ENCODE measurements around the gene KLHL40. TPM values are rescaled to one million over a fixed set of nuclear protein-coding genes. Genes with fewer than 3 reads are reported as not detected.

Gene KLHL40
- total and polyA plus RNA-seq, 11 donors = 0.19 to 6.8 (median 0.73) TPM; not detected in 1

DNA sequence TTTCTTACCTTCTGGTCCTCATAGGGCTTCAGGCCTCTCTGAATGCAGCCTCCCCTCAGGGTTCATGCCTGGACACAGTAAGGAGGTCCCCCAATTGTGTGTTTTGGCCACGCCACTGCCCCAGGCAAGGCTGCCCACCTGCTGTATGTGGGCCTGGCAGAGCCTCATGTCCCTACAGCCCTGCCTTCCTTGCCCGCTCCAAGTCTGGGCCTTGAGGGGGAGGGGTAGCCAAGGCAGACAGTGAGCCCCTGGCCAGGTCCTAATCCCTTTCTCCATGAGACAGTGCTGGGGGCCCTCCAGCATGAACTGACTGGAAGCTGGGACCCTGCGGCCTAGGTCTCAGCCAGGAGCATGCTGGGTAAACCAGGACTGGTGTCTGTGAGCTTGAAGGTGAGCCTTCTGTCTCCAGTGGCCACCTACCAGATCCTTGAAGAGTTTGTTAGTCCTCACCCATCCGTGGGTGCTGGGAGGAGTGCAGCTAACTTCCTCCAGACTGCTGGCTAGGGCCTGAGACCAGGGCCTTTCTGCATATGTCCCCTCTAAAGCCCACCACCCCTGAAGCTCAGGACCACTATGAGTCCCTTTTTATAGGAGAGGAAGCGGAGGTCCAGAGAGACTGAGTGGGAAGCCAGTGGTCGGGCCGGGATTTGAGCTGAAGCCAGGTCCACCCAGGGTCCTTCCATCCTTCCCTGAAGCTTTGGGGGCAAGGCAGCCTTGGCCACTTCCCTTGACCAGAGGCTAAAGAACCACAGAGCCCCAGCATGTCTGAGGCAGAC is 23.1 kb upstream of the KLHL40 start:
- WGBS, 4 donors = 75 to 86% (median 82%) methylated on average over 6 to 7 of the region's 7 CpGs
- TF ChIP-seq, protein P1, sequence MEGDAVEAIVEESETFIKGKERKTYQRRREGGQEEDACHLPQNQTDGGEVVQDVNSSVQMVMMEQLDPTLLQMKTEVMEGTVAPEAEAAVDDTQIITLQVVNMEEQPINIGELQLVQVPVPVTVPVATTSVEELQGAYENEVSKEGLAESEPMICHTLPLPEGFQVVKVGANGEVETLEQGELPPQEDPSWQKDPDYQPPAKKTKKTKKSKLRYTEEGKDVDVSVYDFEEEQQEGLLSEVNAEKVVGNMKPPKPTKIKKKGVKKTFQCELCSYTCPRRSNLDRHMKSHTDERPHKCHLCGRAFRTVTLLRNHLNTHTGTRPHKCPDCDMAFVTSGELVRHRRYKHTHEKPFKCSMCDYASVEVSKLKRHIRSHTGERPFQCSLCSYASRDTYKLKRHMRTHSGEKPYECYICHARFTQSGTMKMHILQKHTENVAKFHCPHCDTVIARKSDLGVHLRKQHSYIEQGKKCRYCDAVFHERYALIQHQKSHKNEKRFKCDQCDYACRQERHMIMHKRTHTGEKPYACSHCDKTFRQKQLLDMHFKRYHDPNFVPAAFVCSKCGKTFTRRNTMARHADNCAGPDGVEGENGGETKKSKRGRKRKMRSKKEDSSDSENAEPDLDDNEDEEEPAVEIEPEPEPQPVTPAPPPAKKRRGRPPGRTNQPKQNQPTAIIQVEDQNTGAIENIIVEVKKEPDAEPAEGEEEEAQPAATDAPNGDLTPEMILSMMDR (IDR thresholded peaks at IDR 0.05) = no peak
- no peak for TF ChIP-seq POLR2A (IDR thresholded peaks at IDR 0.05)
- ATAC-seq = no peak
- Histone ChIP-seq H3K27ac (peak overlapping the region in 1 of 12 donors; percentile 98), H3K4me3 (no peak overlapping the region), H3K27me3 (no peaks in the 10 kb centered on the region), H3K36me3 (peaks cover 0 to 22% (median 13%) of the 10 kb centered on the region in 9 donors), H3K9me3 (no peaks in the 10 kb centered on the region), H3K4me1 (peaks cover 0 to 66% (median 35%) of the 10 kb centered on the region in 12 donors)
- DNase-seq = no peak
- intact Hi-C loops (cut with DNase I) = loop anchor here in 2 of 10 donors (5.0 kb wide), 2 partner anchors 80 to 85 kb away; no protein-coding TSS in a partner anchor

DNA sequence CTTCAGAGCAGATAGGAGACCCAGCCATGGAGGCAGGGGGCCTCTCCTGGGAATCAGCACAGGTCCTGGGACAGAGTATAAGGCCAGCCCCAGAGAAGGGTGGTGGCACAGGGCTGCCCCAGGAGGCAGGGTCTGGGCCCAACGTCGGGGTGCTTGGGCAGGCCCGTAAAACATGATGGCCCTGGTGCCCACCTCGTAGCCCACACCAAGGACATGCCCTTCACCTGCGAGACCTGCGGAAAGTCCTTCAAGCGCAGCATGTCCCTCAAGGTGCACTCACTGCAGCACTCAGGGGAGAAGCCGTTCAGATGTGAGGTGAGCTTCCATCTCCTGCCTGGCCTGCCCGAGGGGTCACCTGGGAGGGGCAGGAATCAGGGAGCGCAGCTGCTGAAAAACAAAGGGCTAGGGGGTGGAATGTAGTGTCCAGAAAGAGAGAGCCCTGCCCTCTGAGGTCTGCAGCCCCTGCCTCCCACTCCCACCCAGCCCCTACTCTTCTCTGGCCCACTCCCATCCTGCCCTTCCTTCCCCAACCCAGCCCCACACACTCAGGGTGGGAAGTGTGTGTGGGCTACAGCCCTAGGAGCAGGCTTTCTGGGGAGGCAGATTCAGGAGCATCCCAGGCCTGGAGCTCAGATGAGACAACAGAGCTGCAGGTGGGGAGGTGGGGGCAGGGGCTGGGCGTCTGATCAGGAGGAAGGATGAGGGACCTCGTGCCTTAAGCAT is 22.4 kb upstream of the KLHL40 start:
- 84 to 91% (median 88%) methylated on average over 10 to 12 of the region's 12 CpGs for WGBS, 4 donors
- no peak for DNase-seq
- intact Hi-C loops (cut with DNase I) = loop anchor here in 2 of 10 donors (5.0 kb wide), 2 partner anchors 79 to 84 kb away; no protein-coding TSS in a partner anchor
- Histone ChIP-seq H3K27ac (peak overlapping the region in 1 of 12 donors; percentile 98), H3K27me3 (no peaks in the 10 kb centered on the region), H3K4me1 (peaks cover 0 to 68% (median 41%) of the 10 kb centered on the region in 12 donors), H3K9me3 (no peaks in the 10 kb centered on the region), H3K4me3 (no peak overlapping the region), H3K36me3 (peaks cover 0 to 22% (median 13%) of the 10 kb centered on the region in 9 donors)
- no peak for ATAC-seq
- TF ChIP-seq, protein P1 (IDR thresholded peaks at IDR 0.05) = no peak
- no peak for TF ChIP-seq POLR2A (IDR thresholded peaks at IDR 0.05)

DNA sequence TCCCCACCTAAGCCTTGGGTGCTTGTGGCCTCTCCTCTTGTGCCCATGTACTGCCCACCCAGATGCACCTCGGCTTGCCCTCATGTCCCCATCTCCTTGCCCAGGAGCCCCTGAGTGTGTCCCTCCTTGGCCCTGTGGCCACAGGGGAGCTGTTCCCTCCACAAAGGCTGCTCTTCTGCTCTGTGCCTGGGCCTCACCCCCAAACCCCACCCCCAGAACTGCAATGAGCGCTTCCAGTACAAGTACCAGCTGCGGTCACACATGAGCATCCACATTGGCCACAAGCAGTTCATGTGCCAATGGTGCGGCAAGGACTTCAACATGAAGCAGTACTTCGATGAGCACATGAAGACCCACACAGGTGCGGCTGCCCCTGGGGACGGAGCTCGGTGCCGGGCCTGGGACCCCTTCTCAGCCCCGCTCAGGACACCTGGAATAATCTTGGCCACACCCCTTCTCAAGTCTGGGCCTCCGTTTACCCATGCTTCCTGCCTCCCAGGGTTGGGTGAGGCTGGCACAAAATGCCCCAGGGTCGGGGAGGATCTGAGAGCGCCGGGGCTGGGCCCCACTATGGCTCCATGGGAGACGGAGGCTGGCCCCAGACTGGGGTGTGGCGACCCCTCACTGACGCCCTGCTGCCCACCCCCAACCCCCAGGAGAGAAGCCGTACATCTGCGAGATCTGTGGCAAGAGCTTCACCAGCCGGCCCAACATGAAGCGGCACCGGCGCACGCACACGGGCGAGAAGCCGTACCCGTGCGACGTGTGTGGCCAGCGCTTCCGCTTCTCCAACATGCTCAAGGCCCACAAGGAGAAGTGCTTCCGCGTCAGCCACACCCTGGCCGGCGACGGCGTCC is 21.5 kb upstream of the KLHL40 start:
- intact Hi-C loops (cut with DNase I) = loop anchor here in 2 of 10 donors (5.0 kb wide), 2 partner anchors 78 to 83 kb away; no protein-coding TSS in a partner anchor
- DNase-seq (peak in 2 of 5 donors; percentile 11 to 20), ATAC-seq (no peak)
- H3K27ac ChIP-seq = peak overlapping the region in 2 of 12 donors; percentile 17 to 81
- no peaks in the 10 kb centered on the region for H3K27me3 ChIP-seq
- H3K4me3 ChIP-seq = no peak overlapping the region
- peaks cover 0 to 14% (median 5%) of the 10 kb centered on the region in 9 donors for H3K36me3 ChIP-seq
- no peaks in the 10 kb centered on the region for H3K9me3 ChIP-seq
- no peak for TF ChIP-seq POLR2A (IDR thresholded peaks at IDR 0.05)
- TF ChIP-seq, protein P1 (IDR thresholded peaks at IDR 0.05) = no peak
- H3K4me1 ChIP-seq = peaks cover 0 to 67% (median 42%) of the 10 kb centered on the region in 12 donors
- 88 to 95% (median 92%) methylated on average over 16 to 38 of the region's 38 CpGs for WGBS, 4 donors

Measured in heart left ventricle (tissue), 16 donors.